ENCODE measurements around the gene GABRB2.

Gene GABRB2

DNA sequence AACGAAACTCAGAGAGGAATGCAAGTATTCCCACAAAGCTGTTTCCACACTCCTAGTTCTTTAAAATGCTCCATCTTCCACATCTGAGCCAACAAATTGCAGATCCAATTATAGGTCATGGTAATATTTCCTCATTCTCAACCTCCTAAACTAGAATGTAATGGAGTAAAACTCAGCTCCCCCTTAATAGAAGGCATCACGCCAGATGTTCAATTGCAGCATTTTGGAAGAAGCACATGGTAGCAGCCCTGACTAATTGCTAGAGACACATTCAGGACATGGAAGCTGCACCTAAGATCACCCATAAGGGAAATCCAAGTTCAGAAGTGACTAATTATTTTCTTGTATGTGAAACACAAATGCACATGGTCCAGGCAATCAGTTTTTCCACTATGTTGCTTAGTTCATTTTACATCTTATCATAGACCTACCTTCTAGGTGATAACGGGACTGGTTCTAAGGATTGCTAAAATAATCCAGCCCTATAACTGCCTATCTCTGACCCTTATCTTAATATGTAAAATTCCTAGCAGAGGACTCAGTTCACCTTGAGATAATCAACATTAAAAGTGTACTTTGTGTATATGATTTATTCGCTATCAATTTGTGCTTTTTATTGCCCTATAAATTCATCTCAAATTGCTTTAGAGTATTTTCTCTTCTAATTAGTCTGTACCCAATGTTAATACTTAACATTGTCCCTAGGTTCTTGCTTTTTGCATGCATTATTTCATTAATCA is 75.1 kb downstream of the GABRB2 start:
- DNase-seq: no peak

- no peak for DNase-seq
Observed at GRCh38 chr5:161467703-161468102, 78.8 kb downstream of the GABRB2 start.

DNA sequence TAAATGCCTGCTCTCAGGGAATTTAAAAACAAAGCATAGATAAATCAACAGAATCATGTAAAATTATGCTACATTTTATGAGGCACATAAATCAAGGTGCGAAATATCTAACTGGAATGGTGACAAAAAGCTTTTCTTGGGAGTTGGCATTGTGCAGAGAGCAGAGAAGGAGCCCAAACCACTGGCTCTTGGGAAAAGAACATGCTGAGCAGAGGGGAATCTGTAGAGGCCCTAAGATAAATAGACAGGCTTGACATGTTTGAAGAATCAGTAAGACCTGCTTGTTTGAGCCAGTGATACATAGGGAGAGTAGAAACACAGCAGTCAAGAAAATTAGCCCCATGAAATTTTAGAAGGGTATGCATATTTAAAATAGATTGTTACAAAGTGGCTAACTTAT is 85.8 kb downstream of the GABRB2 start:
- DNase-seq: no peak

GRCh38 chr5:161446655-161447054 is 99.9 kb downstream of the GABRB2 start:
- no peak for DNase-seq

DNA sequence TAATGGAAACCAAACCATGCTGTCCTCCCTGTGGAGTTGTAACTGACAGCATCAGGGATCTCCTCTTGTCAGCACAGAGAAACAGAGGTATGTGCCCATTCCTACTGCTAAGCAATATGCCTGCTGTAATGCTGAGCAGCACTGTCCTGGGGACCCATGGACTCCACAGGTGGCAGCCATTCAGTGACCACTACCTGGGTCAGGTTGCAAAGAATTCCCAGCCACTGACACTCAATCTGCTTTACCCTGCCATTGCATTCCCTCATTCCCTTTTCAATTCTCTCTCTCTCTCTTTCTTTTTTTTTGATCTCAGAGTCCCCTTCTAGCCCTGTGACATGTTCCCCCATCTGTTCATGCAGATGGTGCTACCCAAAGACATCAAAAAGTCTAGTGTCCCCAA is 104.1 kb downstream of the GABRB2 start:
- DNase-seq: no peak

DNA sequence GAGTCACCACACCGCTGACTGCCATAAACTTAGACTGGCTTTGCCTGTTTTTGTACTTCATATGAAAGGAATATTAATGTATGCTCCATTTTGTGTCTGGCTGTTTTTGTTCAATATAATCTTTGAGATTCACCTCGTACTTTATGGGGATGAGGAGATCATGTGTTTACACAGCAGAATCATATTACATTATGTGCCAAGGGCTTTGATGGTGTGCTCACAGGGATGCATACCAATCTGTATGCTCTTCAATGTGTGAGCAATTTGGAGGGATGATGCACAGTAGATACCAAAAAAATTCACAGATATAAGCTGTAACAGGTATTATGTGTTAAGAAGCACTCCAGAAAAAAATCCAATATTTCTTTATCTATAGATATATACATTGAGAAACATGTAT is 113.7 kb downstream of the GABRB2 start:
- DNase-seq: no peak

- DNase-seq: no peak
Observed at GRCh38 chr5:161431963-161432362, 114.6 kb downstream of the GABRB2 start.

DNA sequence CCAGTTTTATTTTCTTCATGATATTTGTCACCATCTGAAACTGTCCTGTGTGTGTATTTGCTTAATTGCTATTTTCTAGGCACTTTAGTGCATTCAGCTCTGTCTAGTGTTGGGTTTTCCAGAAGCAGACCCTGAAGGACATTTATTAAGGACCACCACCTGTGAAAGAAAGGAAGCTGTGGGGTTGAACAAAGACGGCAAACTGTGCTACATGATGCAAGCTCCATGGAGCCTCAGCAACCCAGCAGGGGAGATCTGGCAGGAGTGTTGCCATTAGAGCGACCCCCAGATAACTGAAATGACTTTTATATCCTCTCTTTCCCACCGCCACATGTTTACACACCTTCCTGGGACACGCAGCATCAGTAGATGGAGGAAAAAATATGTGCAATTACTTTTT is 125.5 kb downstream of the GABRB2 start:
- no peak for DNase-seq

GRCh38 chr5:161420521-161420920 is 126.0 kb downstream of the GABRB2 start:
- no peak for DNase-seq

DNA sequence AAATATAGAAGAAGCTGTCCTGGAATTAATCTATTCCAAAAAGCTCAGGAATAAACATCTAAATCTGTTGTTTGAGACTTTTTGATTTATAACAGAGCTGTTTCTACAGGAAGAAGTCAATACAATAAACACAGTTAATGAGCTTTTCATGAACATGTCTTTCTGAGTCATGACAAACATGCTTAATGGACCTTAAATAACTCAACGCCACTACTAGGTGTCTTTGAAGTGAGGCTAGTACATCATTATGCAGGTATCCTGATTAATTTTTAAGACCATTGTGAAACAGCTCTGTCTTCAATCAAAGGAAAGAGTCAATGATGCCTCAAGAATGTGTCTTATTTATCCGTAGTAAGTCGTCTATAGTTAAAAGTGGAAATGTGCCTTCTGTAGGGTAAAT is 131.6 kb downstream of the GABRB2 start:
- DNase-seq: no peak

DNA sequence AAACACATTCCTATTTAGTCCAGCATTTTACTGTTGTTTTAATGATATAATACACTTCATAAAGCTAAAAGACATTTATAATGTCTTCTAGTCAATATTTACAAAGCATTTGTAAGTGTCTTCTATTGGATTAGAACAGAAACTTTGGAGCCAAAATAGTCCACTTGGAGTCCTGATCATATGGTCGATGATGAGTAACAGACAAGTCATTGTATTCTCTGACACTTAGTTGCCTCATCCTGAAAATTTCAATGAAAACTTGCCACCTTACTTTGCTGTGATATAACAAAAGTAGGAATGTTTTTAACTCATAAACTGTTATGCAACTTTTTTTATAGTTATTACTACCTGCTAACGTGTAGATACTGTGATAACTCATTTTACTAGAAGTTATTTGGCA is 132.5 kb downstream of the GABRB2 start:
- DNase-seq: no peak

- DNase-seq: no peak
Observed at GRCh38 chr5:161412792-161413191, 133.7 kb downstream of the GABRB2 start.

- no peak for DNase-seq
Observed at GRCh38 chr5:161411156-161411555, 135.4 kb downstream of the GABRB2 start.

GRCh38 chr5:161410640-161411039 is 135.9 kb downstream of the GABRB2 start:
- DNase-seq: no peak

GRCh38 chr5:161409471-161409870 is 137.1 kb downstream of the GABRB2 start:
- no peak for DNase-seq

DNA sequence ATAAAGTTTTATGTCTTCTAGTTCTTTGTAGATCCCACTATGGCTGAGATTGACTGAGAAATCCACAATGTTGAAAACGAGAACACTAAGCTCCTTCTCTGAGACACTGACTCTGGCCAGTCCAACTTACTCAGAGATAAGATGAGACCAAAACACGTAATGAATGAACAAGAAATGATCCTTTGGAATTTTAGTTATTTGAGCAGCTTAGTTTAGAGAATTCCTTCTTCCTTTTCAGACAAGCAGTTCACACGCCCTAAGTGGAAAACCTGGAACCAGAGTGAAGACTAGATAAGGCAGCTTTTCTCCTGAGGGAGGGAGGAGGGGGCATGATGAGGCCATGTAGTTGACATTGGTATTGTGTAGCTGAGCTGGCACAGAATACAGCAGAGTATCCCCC is 139.6 kb downstream of the GABRB2 start:
- DNase-seq: no peak

- DNase-seq: no peak
Observed at GRCh38 chr5:161403996-161404395, 142.5 kb downstream of the GABRB2 start.

GRCh38 chr5:161403121-161403520 is 143.4 kb downstream of the GABRB2 start:
- no peak for DNase-seq

DNA sequence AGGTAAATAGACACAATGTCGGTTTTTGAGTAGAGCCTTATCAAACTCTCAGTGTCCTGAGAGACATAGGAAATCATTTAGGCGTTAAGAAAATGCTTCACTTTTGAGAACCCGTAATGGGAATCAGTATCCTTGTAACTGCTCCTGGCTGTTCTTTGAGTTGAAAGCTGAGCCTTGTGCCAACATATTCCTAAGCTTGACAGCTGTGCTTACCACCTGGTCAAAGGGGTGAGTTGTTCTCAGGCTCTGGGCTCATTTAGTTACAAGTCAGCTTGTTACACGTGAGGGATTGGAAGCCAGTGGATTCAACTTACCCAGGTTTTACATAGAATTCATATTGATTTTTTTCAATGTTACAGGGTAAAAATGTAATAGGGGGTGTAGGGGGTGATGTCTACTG is 145.9 kb downstream of the GABRB2 start:
- DNase-seq: no peak

GRCh38 chr5:161399996-161400562 is 146.4 kb downstream of the GABRB2 start:
- no peak for DNase-seq

- no peak for DNase-seq
Observed at GRCh38 chr5:161397448-161397847, 149.1 kb downstream of the GABRB2 start.

GRCh38 chr5:161396171-161396570 is 150.4 kb downstream of the GABRB2 start:
- no peak for DNase-seq

DNA sequence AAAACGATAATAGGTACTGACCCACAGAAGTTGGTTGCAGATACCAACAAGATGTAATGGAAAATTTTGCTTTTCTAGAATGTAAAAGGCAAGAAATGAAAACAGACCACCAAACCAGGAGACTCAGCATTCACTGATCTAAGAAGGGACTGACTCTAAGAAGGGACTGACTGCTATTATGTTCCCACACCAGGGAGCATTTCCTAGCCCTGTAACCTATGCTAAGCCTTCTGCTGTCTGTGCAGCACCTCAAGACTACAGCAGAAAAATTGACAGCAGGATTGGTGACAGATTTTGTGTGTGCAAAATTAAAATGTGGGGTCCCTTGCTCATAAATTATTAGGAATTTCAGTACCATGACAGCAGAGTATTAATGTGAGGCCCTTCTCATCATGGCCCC is 154.8 kb downstream of the GABRB2 start:
- no peak for DNase-seq

- DNase-seq: no peak
Observed at GRCh38 chr5:161391016-161391415, 155.5 kb downstream of the GABRB2 start.

GRCh38 chr5:161387121-161387520 is 159.4 kb downstream of the GABRB2 start:
- DNase-seq: no peak

All from effector CD4-positive, alpha-beta T cell (primary cell).